Gastrocnemius medialis (tissue), 4 donors: ENCODE measurements around the gene PPIP5K1. TPM values are rescaled to one million over a fixed set of nuclear protein-coding genes. Genes with fewer than 3 reads are reported as not detected.

Experiments
- ATAC-seq, 2 donors: fragments of 150-250 bp; one replicate each; pipeline ENCODE4 v1.9.1; 2016
- DNase-seq, 2 donors: peaks; one replicate each; pipeline ENCODE4 v3.0.0-alpha.2; 2019
- H3K27ac ChIP-seq, 4 donors: fragments of 200-600 bp; sonication (generic); 1 replicate in 1 of 4; 2 replicates in 3 of 4; pipeline ENCODE4 v1.5.1; 2016 to 2018; ENCODE audit warnings: mild to moderate bottlenecking in 2 of 4, moderate library complexity in 1 of 4
- H3K27me3 ChIP-seq, 3 donors: fragments of 200-600 bp; sonication (generic) in 2 of 3; 1 replicate in 1 of 3; 2 replicates in 2 of 3; pipeline versions ENCODE4 v1.5.1 to v1.6.0; 2016 to 2019; ENCODE audit warnings: mild to moderate bottlenecking in 1 of 3, moderate library complexity in 1 of 3
- H3K36me3 ChIP-seq, 2 donors: fragments of 200-600 bp; sonication (generic) in 1 of 2; one replicate each; pipeline ENCODE4 v1.5.1; 2017 to 2018
- H3K4me1 ChIP-seq, 2 donors: fragments of 200-600 bp; sonication (generic) in 1 of 2; one replicate each; pipeline ENCODE4 v1.5.1; 2016 to 2017; ENCODE audit warnings: mild to moderate bottlenecking in 2 of 2
- H3K4me3 ChIP-seq, 4 donors: fragments of 200-600 bp; sonication (generic) in 3 of 4; 1 replicate in 1 of 4; 2 replicates in 3 of 4; pipeline ENCODE4 v1.5.1; 2016 to 2019; ENCODE audit warnings: mild to moderate bottlenecking in 2 of 4
- H3K9me3 ChIP-seq, 3 donors: fragments of 200-600 bp; sonication (generic) in 2 of 3; 1 replicate in 1 of 3; 2 replicates in 2 of 3; pipeline ENCODE4 v1.5.1; 2016 to 2019
- CTCF ChIP-seq, 5 experiments: fragments of 450-650 bp in 3 of 5; fragments of 200-600 bp in 2 of 5; sonication (generic) in 2 of 5; IDR thresholded peaks in 4 of 5; conservative IDR thresholded peaks in 1 of 5; 1 replicate in 4 of 5; 2 replicates in 1 of 5; pipeline ENCODE4 v1.5.1; 2016 to 2019; ENCODE audit warnings: antibody characterized with exemption in 5 of 5, mild to moderate bottlenecking in 3 of 5, moderate library complexity in 3 of 5
- POLR2A ChIP-seq, 2 donors: fragments of 450-650 bp; IDR thresholded peaks; one replicate each; pipeline ENCODE4 v1.6.1; 2017; ENCODE audit warnings: antibody characterized with exemption in 2 of 2, mild to moderate bottlenecking in 2 of 2, moderate library complexity in 2 of 2
- in situ Hi-C, 4 donors: fragments of 200-750 bp; cut with MboI; loops; one replicate each; pipeline versions ENCODE4 v1.15.0 to v1.8.0; 2017; ENCODE audit warnings: low sequenced_read_pairs in 4 of 4
- intact Hi-C: fragments of 100-400 bp; cut with DNase I; formaldehyde crosslinking; loops from one replicate; pipeline ENCODE4 v1.15.1; 2023; ENCODE audit warnings: low total_unique reads
- total RNA-seq, 4 donors: library from RNA; depleted of rRNA; stranded (reverse); fragments of >200 nt; gene quantifications; one replicate each; pipeline versions ENCODE4 v1.1.0 to v1.2.3, GENCODE V29; 2016

Gene PPIP5K1
- total RNA-seq, 4 donors from 2014 or later, result 14.4 to 41.2 (median 16.6) TPM

- no peak overlapping the region for H3K27ac ChIP-seq
- no peak overlapping the region for H3K4me3 ChIP-seq
- intact Hi-C loops (no loop called here), in situ Hi-C loops (no loop called here)
- H3K4me1 ChIP-seq, result no peaks in the 10 kb centered on the region
- H3K27me3 ChIP-seq, result no peaks in the 10 kb centered on the region
- no peak for ATAC-seq
- H3K36me3 ChIP-seq, result peaks cover 0 to 22% of the 10 kb centered on the region in 2 donors
- TF ChIP-seq CTCF (IDR thresholded peaks at IDR 0.05 in 4 of 5, conservative IDR thresholded peaks at IDR 0.05 in 1 of 5) (no peak), POLR2A (IDR thresholded peaks at IDR 0.05) (no peak)
- DNase-seq, result no peak
- peaks cover 0 to 7% (median 0%) of the 10 kb centered on the region in 3 donors for H3K9me3 ChIP-seq
Measured at GRCh38 chr15:43552256-43552655, 37.8 kb downstream of the PPIP5K1 start.

- no peak overlapping the region for H3K27ac ChIP-seq
- peaks cover 0 to 7% (median 0%) of the 10 kb centered on the region in 3 donors for H3K9me3 ChIP-seq
- no peak for TF ChIP-seq POLR2A (IDR thresholded peaks at IDR 0.05)
- TF ChIP-seq CTCF (IDR thresholded peaks at IDR 0.05 in 4 of 5, conservative IDR thresholded peaks at IDR 0.05 in 1 of 5), result no peak
- H3K4me1 ChIP-seq, result no peaks in the 10 kb centered on the region
- H3K36me3 ChIP-seq, result peaks cover 0 to 13% of the 10 kb centered on the region in 2 donors
- ATAC-seq (no peak), DNase-seq (no peak)
- no peak overlapping the region for H3K4me3 ChIP-seq
- H3K27me3 ChIP-seq, result no peaks in the 10 kb centered on the region
- in situ Hi-C loops, result no loop called here
- intact Hi-C loops, result no loop called here
Measured at GRCh38 chr15:43550527-43551363, 39.3 kb downstream of the PPIP5K1 start.

DNA sequence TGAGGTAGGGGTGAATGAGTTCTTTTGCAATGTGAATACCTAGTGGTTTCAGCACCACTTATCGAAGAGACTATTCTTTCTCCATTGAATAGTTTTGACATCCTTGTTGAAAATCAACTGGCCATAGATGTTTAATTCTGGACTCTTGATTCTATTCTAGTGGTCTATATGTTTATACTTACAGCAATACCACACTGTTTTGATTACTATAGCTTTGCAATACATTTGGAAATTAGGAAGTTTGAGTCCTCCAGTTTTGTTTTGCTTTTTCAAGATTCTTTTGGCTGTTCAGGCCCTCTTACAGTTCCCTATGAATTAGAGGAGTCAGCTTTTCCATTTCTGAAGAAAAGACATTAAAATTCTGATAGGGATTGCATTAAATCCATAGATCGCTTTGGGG is 42.5 kb downstream of the PPIP5K1 start:
- intact Hi-C loops (no loop called here), in situ Hi-C loops (no loop called here)
- peaks cover 0 to 7% (median 0%) of the 10 kb centered on the region in 3 donors for H3K9me3 ChIP-seq
- H3K36me3 ChIP-seq, result peaks cover 0 to 9% of the 10 kb centered on the region in 2 donors
- no peak for ATAC-seq
- no peak overlapping the region for H3K27ac ChIP-seq
- H3K27me3 ChIP-seq, result no peaks in the 10 kb centered on the region
- DNase-seq, result no peak
- no peaks in the 10 kb centered on the region for H3K4me1 ChIP-seq
- TF ChIP-seq POLR2A (IDR thresholded peaks at IDR 0.05) (no peak), CTCF (IDR thresholded peaks at IDR 0.05 in 4 of 5, conservative IDR thresholded peaks at IDR 0.05 in 1 of 5) (no peak)
- no peak overlapping the region for H3K4me3 ChIP-seq

GRCh38 chr15:43545426-43545825 is 44.6 kb downstream of the PPIP5K1 start:
- Histone ChIP-seq H3K4me1 (no peaks in the 10 kb centered on the region), H3K27me3 (no peaks in the 10 kb centered on the region), H3K36me3 (peaks cover 0 to 9% of the 10 kb centered on the region in 2 donors), H3K4me3 (no peak overlapping the region), H3K27ac (no peak overlapping the region), H3K9me3 (peaks cover 0 to 7% (median 0%) of the 10 kb centered on the region in 3 donors)
- TF ChIP-seq CTCF (IDR thresholded peaks at IDR 0.05 in 4 of 5, conservative IDR thresholded peaks at IDR 0.05 in 1 of 5) (no peak), POLR2A (IDR thresholded peaks at IDR 0.05) (no peak)
- DNase-seq, result no peak
- intact Hi-C loops, result no loop called here
- in situ Hi-C loops, result no loop called here
- ATAC-seq, result no peak
